NT2/D1 (cell line): Measurements from ENCODE around the gene C17orf100.

Source experiments
- DNase-seq: peaks from one replicate; pipeline ENCODE4 v3.0.0-alpha.2; 2011; ENCODE audit warnings: low read depth, low spot score
- H3K27me3 ChIP-seq: 2 replicates; pipeline ENCODE4 v1.6.0; 2011; ENCODE audit warnings: mild to moderate bottlenecking; ENCODE audit not compliant: insufficient read length, insufficient read depth
- H3K36me3 ChIP-seq: 2 replicates; pipeline ENCODE4 v1.6.1; 2011; ENCODE audit warnings: mild to moderate bottlenecking, low read length, mixed read lengths; ENCODE audit not compliant: insufficient read depth, insufficient read length
- H3K4me1 ChIP-seq: 2 replicates; pipeline ENCODE4 v1.5.1; 2011; ENCODE audit not compliant: insufficient read depth, insufficient read length
- H3K4me3 ChIP-seq: 2 replicates; pipeline ENCODE4 v1.5.1; 2011; ENCODE audit warnings: low read depth; ENCODE audit not compliant: insufficient read length
- H3K9ac ChIP-seq: 2 replicates; pipeline ENCODE4 v1.6.0; 2011; ENCODE audit warnings: low read depth; ENCODE audit not compliant: insufficient read length
- H3K9me3 ChIP-seq: 2 replicates; pipeline ENCODE4 v1.5.1; 2011; ENCODE audit warnings: mild to moderate bottlenecking, low read length; ENCODE audit not compliant: insufficient read depth
- SUZ12 ChIP-seq: IDR thresholded peaks from 2 replicates; pipeline ENCODE4 v1.6.1; 2011; ENCODE audit not compliant: insufficient read length, insufficient read depth; ENCODE audit errors: extremely low read depth
- YY1 ChIP-seq: IDR thresholded peaks from 2 replicates; pipeline ENCODE4 v1.6.1; 2011; ENCODE audit not compliant: insufficient read length, insufficient read depth
- ZNF274 ChIP-seq: IDR thresholded peaks from 2 replicates; pipeline ENCODE4 v1.6.1; 2011; ENCODE audit warnings: mild to moderate bottlenecking, low read depth, low read length

C17orf100 gene

GRCh38 chr17:6636616-6637457, 14.7 kb upstream of the C17orf100 start:
- H3K36me3 ChIP-seq, result peaks cover 46% of the 10 kb centered on the region
- TF ChIP-seq ZNF274 (no peak), SUZ12 (no peak), YY1 (no peak)
- peaks cover 11% of the 10 kb centered on the region for H3K4me1 ChIP-seq
- H3K27me3 ChIP-seq, result peaks cover 10% of the 10 kb centered on the region
- H3K9me3 ChIP-seq, result no peaks in the 10 kb centered on the region
- no peak overlapping the region for H3K9ac ChIP-seq
- H3K4me3 ChIP-seq, result no peak overlapping the region
- no peak for DNase-seq

GRCh38 chr17:6637458-6637840, 14.1 kb upstream of the C17orf100 start:
- no peak for TF ChIP-seq SUZ12
- TF ChIP-seq ZNF274, result no peak
- no peak for TF ChIP-seq YY1

GRCh38 chr17:6638046-6638908, 13.3 kb upstream of the C17orf100 start:
- no peaks in the 10 kb centered on the region for H3K9me3 ChIP-seq
- DNase-seq, result no peak
- H3K4me3 ChIP-seq, result no peak overlapping the region
- peak overlapping the region; percentile 93 for H3K9ac ChIP-seq
- peaks cover 10% of the 10 kb centered on the region for H3K27me3 ChIP-seq
- TF ChIP-seq SUZ12, result no peak
- no peak for TF ChIP-seq ZNF274
- TF ChIP-seq YY1, result no peak
- H3K4me1 ChIP-seq, result peaks cover 11% of the 10 kb centered on the region
- H3K36me3 ChIP-seq, result peaks cover 45% of the 10 kb centered on the region

More at GRCh38 chr17:6637458-6637840, 14.1 kb upstream of the C17orf100 start:
- Histone ChIP-seq H3K9ac (no peak overlapping the region), H3K27me3 (peaks cover 10% of the 10 kb centered on the region), H3K4me3 (no peak overlapping the region), H3K9me3 (no peaks in the 10 kb centered on the region), H3K4me1 (peaks cover 11% of the 10 kb centered on the region), H3K36me3 (peaks cover 45% of the 10 kb centered on the region)
- DNase-seq, result no peak

GRCh38 chr17:6639014-6639585, 12.5 kb upstream of the C17orf100 start:
- H3K9me3 ChIP-seq, result no peaks in the 10 kb centered on the region
- peaks cover 11% of the 10 kb centered on the region for H3K4me1 ChIP-seq
- H3K36me3 ChIP-seq, result peaks cover 47% of the 10 kb centered on the region
- TF ChIP-seq ZNF274 (no peak), SUZ12 (no peak), YY1 (no peak)
- H3K4me3 ChIP-seq, result peak overlapping the region; percentile 73
- no peak for DNase-seq
- peaks cover 10% of the 10 kb centered on the region for H3K27me3 ChIP-seq
- peak overlapping the region; percentile 93 for H3K9ac ChIP-seq

- no peak for DNase-seq
- Histone ChIP-seq H3K27me3 (peaks cover 10% of the 10 kb centered on the region), H3K36me3 (peaks cover 45% of the 10 kb centered on the region), H3K4me3 (peak overlapping the region; percentile 73), H3K9me3 (no peaks in the 10 kb centered on the region), H3K4me1 (peaks cover 11% of the 10 kb centered on the region), H3K9ac (peak overlapping the region; percentile 93)
- TF ChIP-seq ZNF274 (no peak), YY1 (no peak), SUZ12 (no peak)
Measured at GRCh38 chr17:6639586-6640535, 11.7 kb upstream of the C17orf100 start.

- H3K9ac ChIP-seq, result peak within 1 kb of the TSS; percentile 93
- peak within 1 kb of the TSS; percentile 73 for H3K4me3 ChIP-seq
- H3K9me3 ChIP-seq, result no peaks in the 10 kb centered on the region
- peaks cover 11% of the 10 kb centered on the region for H3K4me1 ChIP-seq
- TF ChIP-seq SUZ12 (no peak), ZNF274 (no peak), YY1 (no peak)
- H3K27me3 ChIP-seq, result peaks cover 10% of the 10 kb centered on the region
- peaks cover 46% of the 10 kb centered on the region for H3K36me3 ChIP-seq
- peak; percentile 81 for DNase-seq
Measured at GRCh38 chr17:6640536-6641246, 10.9 kb upstream of the C17orf100 start, which contains the start of the genes KIAA0753 and TXNDC17. KIAA0753 (minus strand) TSS chr17:6640711; CDS start chr17:6635103, 5,608 bp downstream. TXNDC17 (plus strand) TSS chr17:6641060; CDS start chr17:6641083, 23 bp downstream.
